Stimulated activated CD4-positive, alpha-beta T cell treated with anti-CD3 and anti-CD28 coated beads, TNF-alpha, amount 100 ng/mL, for 24 hours (primary cell): ENCODE data around the gene ZNF280C.

Experiments used
- DNase-seq, 3 experiments: peaks; one replicate each; pipeline ENCODE4 v3.0.0-alpha.2; 2020; ENCODE audit warnings: low read depth in 3 of 3

ZNF280C gene

DNA sequence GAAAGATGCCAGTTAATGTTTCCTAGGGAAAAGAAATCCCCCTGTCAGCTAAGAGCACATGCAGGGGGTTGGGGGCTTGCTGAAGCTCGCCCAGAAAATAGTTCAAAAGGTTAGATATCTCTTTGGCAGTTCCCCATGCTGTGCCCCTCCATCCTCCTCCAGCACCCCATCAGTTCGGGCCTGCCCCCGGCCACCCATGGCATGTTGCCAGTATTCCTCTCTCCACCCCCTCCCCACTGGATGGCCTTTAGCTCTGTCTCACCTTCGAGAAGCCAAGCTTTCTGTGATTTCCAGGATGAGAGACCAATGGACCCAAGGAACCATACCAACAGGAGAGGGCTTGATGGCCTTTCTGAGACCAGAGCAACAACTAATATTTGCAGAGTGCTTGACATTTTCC is 91.8 kb downstream of the ZNF280C start:
- no peak for DNase-seq

DNA sequence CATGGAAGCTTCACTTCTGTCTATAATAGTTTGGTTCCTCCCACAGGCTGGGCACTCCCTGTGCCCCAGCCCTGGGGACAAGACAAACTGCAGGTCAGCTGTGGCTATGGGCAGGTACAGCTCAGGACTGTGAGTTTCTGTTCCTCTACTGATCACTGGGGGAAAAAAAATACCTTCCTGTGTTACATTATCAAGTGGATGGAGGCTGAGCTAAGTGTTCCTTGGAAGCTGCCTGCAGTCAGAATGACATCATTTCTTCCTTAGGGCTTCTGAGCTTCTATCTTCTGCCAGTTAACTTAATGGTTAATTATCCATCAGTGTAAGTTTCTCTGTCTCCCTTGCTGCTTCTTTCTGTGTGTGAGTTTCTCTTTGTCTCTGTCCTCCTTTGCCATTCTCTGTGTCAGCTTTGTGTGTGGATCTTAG is 92.3 kb downstream of the ZNF280C start:
- DNase-seq: no peak

DNA sequence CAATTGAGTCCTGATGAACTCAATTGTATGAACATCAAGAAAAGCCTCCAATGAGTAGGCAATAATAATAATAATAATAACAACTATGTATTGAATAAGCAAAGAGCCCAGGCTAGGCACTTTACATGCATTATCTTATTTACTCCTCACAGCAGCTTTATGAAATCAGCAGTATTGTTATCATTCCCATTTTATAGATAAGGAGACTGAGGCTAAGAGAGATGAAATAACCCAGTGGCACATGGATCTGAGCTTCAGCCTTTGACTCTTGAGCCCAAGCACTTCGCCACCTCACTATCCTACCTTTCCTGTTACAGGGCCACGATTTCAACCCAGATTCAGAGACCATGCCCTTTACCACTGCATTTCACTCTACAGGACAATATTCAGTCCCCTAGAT is 93.8 kb downstream of the ZNF280C start:
- no peak for DNase-seq

DNA sequence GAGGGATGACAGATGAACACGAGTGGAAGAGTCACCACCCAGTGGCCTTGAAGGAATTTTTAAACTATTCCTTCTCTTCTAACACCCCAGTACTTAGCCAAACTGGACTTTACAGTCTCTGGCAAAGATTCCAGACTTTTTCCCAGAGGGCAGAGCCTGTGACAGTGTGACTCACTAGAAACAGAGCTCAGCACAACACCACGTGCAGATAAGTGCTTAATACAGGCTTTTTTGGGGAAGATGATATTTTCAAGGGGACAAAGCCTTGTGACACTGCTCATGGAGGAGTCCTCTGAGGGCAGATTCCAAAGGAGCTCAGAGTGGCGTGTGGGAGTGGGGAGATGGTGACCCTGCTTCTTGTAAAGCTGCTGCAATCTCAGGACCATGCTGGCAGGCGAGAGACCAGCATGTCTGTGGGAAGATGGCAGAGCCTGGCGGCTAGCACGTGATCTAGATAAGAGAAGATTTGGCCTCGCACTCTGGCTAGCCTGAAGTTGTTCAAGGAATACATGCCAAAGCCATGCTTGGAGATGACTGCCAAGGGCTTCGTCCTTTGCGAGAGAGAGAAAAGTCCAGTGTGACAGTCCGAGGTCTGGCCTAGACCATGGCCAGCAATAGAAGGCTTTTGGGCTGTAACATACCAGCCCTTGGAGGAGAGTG is 94.5 kb downstream of the ZNF280C start:
- DNase-seq: no peak

DNA sequence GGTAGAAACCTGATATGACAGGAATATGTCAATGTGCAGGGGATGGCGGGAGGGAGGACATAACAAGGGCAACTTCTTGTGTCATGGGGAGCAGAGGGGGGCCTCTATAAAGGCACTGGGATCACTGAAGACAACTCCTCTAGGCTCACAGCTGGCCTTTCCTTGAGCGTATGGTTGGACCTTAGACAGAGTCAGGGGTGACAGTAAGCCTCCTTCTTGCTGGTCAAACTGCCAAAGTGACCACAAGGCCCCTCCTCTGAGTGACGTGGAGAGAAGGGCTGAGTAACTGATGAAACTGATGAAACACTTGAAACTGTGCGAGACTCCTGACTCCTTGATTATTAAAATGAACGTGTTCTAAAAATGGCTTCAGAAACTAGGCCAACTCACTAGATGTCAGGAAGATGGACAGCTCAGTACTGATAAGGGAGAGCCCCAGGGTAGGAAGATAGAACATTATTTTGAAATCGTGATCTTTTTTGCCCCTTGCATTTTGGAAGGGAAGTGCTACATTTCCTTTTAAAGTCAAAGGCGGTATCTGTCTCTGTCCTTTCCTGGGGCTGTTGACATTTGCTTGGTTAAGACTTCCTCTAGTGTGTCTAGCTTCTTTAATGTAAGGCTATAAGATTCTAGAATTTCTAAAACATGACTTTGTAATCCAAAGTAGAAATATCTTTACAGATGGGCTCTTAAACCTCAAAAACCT is 95.4 kb downstream of the ZNF280C start:
- peak in 1 of 3 experiments; percentile 41 for DNase-seq

DNA sequence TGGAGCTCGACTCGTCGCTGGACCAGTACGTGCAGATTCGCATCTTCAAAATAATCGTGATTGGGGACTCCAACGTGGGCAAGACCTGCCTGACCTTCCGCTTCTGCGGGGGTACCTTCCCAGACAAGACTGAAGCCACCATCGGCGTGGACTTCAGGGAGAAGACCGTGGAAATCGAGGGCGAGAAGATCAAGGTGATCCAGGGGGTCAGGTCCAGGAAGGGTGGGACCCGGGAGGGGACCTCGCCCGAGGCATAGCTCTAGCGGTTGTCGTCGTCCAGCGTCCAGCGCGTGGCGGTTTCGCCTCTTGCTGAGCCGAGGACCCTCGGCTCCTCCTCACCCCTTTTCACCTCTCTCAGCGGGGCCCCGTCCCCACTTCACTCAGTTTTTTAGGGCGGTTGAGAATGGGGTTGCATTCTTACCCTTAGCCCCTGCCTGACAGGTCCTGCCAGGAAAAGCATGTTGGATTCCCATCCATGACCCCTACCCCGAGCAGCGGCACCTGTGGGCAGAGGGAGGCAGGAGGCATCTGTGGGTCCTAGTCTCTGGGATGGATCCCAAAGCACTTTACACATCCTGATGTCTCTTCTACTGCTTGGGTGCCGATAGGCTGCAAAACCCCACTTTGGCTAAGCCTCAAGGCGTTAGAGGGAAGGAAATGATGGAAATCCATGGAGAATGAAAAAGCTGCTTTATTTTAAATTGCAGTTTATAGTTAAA is 96.4 kb downstream of the ZNF280C start:
- no peak for DNase-seq

DNA sequence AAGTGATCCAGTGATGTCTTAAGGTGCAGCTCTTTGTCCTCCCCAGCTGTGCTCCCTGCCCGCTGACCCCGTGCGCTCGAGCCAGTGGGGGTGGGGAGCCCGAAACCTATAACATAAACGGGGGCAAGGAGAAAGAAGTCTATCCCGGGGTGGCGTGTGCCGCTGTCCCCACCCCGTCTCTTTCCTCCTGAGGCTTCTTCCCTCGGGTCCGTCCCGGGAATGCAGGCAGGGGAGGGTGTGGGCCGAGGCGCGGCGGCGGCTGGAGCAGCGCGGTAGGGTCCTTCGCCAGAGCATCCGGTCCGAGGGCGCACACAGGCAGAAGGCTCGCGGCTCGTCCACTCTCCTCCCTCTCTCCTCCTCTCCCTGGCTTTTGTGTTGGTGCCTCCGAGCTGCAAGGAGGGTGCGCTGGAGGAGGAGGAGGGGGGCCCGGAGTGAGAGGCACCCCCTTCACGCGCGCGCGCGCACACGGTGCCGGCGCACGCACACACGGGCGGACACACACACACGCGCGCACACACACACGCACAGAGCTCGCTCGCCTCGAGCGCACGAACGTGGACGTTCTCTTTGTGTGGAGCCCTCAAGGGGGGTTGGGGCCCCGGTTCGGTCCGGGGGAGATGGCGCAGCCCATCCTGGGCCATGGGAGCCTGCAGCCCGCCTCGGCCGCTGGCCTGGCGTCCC is 97.1 kb downstream of the ZNF280C start, which contains the start of gene RAB33A:
Gene RAB33A (plus strand): TSS at position 517 of the 681 bp plus-strand sequence. CDS start 101 bp downstream, at position 618.
- peak in 1 of 3 experiments; percentile 16 for DNase-seq

DNA sequence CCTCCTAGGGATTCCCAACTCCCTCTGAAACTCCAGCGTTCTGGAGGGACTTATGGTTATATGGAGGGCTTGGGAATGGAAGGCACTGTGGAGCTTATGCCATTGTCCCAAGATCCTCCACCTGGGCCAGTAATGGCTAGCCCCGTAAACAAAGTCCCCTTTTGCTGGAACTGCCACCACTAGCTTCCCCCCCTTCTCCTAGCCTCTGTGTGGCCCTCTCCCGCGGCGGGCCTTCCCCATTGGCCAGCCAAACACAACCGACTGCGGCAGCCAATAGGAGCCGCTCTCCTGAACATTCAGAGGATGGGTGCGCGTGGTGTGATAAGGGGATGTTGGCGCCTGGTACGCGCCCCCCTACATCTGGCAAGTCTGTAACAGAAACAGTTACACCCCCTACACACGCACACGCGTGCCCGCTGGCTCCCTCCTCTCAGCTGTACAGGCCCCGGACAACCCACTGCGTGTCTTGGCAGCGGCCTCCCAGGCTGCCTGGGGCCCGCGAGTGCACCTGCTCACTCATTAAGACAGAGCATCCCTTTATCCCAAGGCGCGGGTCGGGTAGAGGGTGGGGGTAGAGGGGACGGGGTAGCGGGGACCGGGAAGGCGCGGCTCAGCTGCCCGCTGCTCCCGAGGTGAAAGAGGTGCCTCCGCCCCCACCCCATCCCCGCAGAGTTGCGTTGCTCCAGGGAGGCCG is 97.8 kb downstream of the ZNF280C start:
- peak in 1 of 3 experiments; percentile 60 for DNase-seq

DNA sequence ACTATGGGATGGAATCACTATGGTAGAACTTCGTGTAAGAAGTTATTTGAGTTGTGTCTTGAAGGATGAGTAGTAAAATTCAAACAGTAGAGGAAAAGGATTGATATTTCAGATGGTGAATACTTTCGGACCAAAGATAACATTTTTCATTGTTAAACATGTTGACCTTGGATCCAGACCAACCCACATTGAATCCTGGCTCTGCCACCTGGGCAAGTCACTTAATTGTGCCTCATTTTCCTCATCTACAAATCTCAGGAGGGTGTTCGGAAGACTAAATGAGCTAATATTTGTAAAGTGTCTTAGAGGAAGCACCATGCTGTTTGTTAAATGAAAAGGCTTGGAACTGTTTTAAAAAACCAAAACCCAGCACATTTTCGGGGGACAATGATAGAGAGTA is 101.7 kb downstream of the ZNF280C start:
- DNase-seq: no peak

DNA sequence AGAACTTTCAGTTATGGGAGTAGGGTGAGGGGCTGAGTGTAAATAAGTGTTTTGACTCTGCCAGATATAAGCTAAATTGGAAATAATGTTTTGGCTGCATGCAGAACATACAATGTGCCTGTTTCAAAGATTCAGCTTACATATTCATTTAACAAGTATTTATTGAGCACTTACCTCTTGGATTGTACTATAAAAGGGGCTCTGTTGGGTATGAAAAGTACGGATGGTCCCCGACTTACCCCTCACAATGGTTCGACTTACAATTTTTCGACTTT is 102.3 kb downstream of the ZNF280C start:
- DNase-seq: no peak

DNA sequence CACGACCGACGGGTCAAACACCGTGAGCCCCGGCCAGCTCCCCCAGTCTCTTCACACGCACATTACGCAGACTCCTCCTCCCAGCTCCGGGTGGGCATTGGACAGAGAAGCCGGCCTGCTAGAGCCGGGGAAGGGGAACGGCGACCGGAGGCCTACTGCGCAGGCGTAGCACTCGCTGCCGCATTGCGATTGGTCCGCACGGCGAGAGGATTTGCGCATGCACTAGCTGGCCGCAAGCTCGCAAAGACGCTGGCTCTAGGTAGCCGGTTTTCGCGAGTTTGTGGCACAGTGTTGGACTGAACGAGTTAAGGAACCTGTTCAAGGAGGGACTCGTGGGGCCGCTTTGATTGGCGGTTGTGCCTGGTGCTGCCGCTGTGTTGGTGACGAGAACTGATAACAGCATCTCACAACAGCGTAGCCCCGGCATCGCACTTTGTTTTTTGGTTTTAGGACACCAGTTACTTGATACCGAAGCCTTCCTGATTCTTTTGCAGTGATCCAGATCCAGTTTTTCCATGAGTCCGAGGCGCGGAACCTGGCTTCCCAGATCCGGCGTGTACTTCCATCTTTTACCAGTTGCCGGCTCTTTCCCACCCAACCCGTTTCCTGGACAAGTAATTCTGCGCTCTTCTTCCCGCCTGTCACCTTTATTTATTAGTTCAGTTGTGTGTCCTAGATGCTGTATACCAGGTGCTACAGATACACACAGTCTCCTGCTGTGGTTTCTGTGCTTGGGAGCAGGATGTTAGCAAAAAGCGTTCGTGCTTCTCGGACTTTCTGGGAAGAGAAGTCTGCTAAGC is 102.8 kb downstream of the ZNF280C start, which contains the start of gene AIFM1:
Gene AIFM1 (minus strand): TSS at position 139 of the 800 bp plus-strand sequence. CDS start 185 bp downstream, outside the sequence.
- peak; percentile 66 to 85 (median 77) for DNase-seq

DNA sequence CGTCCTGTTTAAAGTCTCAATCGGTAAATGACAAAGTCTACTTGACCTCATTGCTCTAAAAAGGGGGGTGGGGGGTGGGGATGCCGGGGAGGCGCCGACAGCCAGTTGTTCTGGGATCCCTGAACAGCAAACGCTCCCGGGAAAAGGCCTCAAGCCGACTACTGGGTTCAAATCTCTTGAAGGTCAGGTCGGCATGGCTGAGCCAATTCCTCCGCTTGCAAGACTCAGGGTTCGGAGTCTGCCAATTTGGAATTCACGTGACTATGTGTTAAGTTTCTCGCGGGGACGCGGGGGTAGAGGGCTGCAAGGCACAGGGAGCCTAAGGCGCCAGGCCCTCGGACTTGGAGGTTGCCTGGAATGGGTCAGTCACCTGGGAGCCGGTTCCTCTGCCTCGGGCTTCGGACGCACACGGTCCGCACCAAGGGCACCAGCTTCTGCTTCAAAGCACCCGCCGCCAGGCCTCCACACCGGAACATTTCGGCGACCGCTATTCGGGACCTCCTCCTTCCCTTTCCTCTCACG is 103.5 kb downstream of the ZNF280C start:
- no peak for DNase-seq

DNA sequence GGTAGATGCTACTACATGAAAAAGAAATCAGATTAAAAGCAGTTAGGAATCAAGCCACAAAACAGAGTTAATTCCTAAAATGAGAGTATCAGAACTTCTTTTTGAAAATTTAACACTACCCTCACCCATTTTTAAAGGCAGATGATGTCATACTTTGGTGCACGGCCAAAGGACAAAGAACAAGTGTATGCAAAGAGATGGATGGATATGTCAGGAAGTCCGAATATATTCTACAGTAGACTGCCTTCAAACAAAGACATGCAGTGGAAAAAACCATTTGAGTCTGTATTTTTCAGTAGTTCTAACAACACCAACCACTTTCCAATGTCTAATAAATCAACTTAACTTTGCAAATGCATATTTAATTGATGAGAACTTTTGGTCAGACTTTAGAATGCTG is 105.3 kb downstream of the ZNF280C start:
- no peak for DNase-seq

DNA sequence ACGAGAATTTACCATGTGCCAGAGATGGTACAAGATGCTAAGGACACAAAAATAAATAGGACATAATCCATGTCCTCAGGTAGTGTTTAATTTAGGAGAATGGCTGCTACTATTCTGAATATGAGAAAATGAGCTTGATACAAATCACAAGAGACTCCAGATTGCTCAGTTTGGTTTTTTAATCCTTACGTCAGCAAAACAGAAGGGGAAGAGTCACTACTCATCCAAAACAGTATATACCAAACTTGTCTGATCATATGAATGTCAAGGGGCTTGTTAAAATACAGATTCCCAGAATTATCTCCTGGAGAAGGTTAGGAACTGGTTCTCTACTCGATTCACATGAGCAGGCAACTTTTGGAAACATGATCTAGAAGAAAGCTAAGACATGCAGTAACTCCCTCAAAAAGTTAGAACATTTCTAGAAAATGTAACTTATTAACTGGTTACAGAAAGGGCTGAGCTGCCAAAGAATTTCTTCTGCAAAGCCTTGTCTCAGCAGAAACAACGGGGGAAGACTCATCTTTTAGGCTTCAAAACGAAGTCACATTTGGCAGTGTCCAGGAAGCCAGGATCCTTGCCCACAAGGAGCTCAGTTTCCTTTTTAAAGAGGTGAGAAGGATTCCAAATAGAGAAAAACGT is 106.5 kb downstream of the ZNF280C start:
- no peak for DNase-seq

DNA sequence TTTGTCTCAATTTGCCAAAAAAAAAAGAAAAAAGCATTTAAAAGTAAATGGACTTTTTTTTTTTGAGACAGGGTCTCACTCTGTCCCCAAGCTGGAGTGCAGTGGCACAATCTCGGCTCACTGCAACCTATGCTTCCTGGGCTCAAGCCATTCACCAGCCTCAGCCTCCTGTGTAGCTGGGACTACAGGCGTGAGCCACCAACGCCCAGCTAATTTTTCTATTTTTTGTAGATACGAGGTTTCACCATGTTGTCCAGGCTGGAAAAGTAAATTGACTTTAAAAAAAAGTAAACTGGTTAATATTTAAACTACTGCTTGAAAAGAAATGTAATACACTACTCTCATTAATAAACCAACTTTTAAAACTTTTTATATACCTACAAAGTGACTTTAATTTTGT is 108.9 kb downstream of the ZNF280C start:
- no peak for DNase-seq

DNA sequence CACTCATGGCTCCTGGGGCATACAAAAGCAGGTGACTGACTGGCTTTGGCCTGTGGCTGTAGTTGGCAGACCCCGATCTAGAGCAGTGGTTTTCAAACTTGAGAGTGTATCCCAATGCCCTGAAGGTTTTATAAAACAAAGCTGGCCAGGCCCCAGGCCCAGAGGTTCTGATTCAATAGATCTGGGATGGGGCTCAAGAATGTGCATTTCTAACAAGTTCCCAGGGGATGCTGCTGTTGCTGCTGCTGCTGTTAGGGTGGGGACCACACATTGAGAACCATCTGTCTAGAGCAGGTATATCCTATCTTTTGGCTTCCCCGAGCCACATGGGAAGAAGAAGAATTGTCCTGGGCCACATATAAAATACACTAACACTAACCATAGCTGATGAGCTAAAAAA is 110.4 kb downstream of the ZNF280C start:
- DNase-seq: no peak

DNA sequence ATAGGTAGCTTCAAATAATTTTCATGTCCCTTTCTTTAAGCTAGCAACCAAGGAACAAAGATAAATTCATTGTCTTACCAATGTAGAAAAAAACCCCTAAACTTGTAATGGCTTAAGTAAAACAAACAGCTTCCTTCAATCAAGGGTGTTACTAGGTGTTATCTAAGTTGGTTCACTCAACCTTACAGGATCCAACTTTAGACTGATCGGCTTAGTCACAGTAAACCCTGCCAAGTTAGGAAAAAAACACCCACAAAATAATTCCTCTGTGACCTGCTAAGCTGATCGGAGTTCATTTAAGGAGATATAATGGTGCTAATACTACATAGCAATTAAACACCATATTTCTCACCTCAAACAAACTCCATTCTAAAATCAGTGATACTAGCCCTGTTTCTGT is 113.1 kb downstream of the ZNF280C start:
- no peak for DNase-seq
